Esophagus muscularis mucosa (tissue), 4 donors: ENCODE data around the gene MAST4. TPM values are rescaled to one million over a fixed set of nuclear protein-coding genes. Genes with fewer than 3 reads are reported as not detected.

ENCODE experiments used
- DNase-seq: peaks from one replicate; pipeline ENCODE4 v3.0.0-alpha.2; 2017; ENCODE audit errors: extremely low spot score
- H3K27ac ChIP-seq, 4 donors: fragments of 200-600 bp; sonication (generic); replicated peaks in 1 of 4; 1 replicate in 3 of 4; 2 replicates in 1 of 4; pipeline ENCODE4 v1.5.1; 2016 to 2019; ENCODE audit warnings: mild to moderate bottlenecking in 1 of 4
- H3K27me3 ChIP-seq, 4 donors: fragments of 200-600 bp; sonication (generic); one replicate each; pipeline versions ENCODE4 v1.5.1 to v1.6.0; 2016 to 2019
- H3K36me3 ChIP-seq, 4 donors: fragments of 200-600 bp; sonication (generic); one replicate each; pipeline ENCODE4 v1.5.1; 2016 to 2019
- H3K4me1 ChIP-seq, 4 donors: fragments of 200-600 bp; sonication (generic); one replicate each; pipeline ENCODE4 v1.5.1; 2016 to 2019
- H3K4me3 ChIP-seq, 4 donors: fragments of 200-600 bp; sonication (generic); 1 replicate in 2 of 4; 2 replicates in 2 of 4; pipeline ENCODE4 v1.5.1; 2016 to 2019; ENCODE audit warnings: mild to moderate bottlenecking in 4 of 4, moderate library complexity in 1 of 4
- H3K9me3 ChIP-seq, 4 donors: fragments of 200-600 bp; sonication (generic); 1 replicate in 3 of 4; 2 replicates in 1 of 4; pipeline ENCODE4 v1.5.1; 2016 to 2019
- CTCF ChIP-seq, 3 experiments: fragments of 200-600 bp in 2 of 3; fragments of 450-650 bp in 1 of 3; sonication (generic) in 2 of 3; IDR thresholded peaks; one replicate each; pipeline ENCODE4 v1.5.1; 2017 to 2019; ENCODE audit warnings: antibody characterized with exemption in 3 of 3, mild to moderate bottlenecking in 2 of 3, moderate library complexity in 1 of 3
- EP300 ChIP-seq: sonication (generic); formaldehyde crosslinking; IDR thresholded peaks from one replicate; pipeline ENCODE4 v1.6.1; 2017; ENCODE audit warnings: antibody characterized with exemption
- POLR2A ChIP-seq: fragments of 450-650 bp; IDR thresholded peaks from one replicate; pipeline ENCODE4 v1.6.1; 2017; ENCODE audit warnings: antibody characterized with exemption, moderate library complexity, mild to moderate bottlenecking, low read depth
- POLR2AphosphoS5 ChIP-seq, 2 donors: sonication (generic); formaldehyde crosslinking; IDR thresholded peaks; one replicate each; pipeline ENCODE4 v1.6.1; 2017; ENCODE audit warnings: antibody characterized with exemption in 2 of 2
- WGBS: methylation state at CpG from one replicate; pipeline ENCODE4 v1.1.5; 2018; 5-methylcytosine and 5-hydroxymethylcytosine counted together
- intact Hi-C: fragments of 100-400 bp; cut with DNase I; formaldehyde crosslinking; loops from one replicate; pipeline ENCODE4 v1.15.1; 2023
- total RNA-seq, 4 donors: library from RNA; depleted of rRNA; stranded (reverse); fragments of >200 nt; gene quantifications; one replicate each; pipeline versions ENCODE4 v1.1.0 to v1.2.1, GENCODE V29; 2016

Gene MAST4
- total RNA-seq, 4 donors from 2014 or later = 26.2 to 39.7 (median 35.8) TPM

- DNase-seq = no peak
- Histone ChIP-seq H3K27ac (no peak overlapping the region), H3K4me3 (no peak overlapping the region), H3K36me3 (no peaks in the 10 kb centered on the region), H3K4me1 (peaks cover 0 to 3% (median 0%) of the 10 kb centered on the region in 4 donors), H3K9me3 (no peaks in the 10 kb centered on the region), H3K27me3 (no peaks in the 10 kb centered on the region)
- intact Hi-C loops = no loop called here
- 97% methylated on average over 4 of the region's 4 CpGs for WGBS
- TF ChIP-seq EP300 (no peak), POLR2A (no peak), POLR2AphosphoS5 (IDR thresholded peaks at IDR 0.05) (no peak), CTCF (IDR thresholded peaks at IDR 0.05) (no peak)
Observed at GRCh38 chr5:66969484-66969883, 373.3 kb downstream of the MAST4 start.

GRCh38 chr5:66969963-66970362 lies 373.8 kb downstream of the MAST4 start:
- Histone ChIP-seq H3K9me3 (no peaks in the 10 kb centered on the region), H3K27ac (no peak overlapping the region), H3K4me1 (peaks cover 0 to 3% (median 0%) of the 10 kb centered on the region in 4 donors), H3K36me3 (no peaks in the 10 kb centered on the region), H3K27me3 (no peaks in the 10 kb centered on the region), H3K4me3 (no peak overlapping the region)
- TF ChIP-seq POLR2AphosphoS5 (IDR thresholded peaks at IDR 0.05) = no peak
- TF ChIP-seq POLR2A = no peak
- TF ChIP-seq EP300 = no peak
- TF ChIP-seq CTCF (IDR thresholded peaks at IDR 0.05) = no peak
- intact Hi-C loops = no loop called here
- WGBS = 94% methylated on average over 1 of the region's 2 CpGs
- no peak for DNase-seq

GRCh38 chr5:66972004-66972403 lies 375.8 kb downstream of the MAST4 start:
- H3K9me3 ChIP-seq = no peaks in the 10 kb centered on the region
- no peaks in the 10 kb centered on the region for H3K27me3 ChIP-seq
- H3K4me1 ChIP-seq = peaks cover 0 to 3% (median 0%) of the 10 kb centered on the region in 4 donors
- H3K4me3 ChIP-seq = no peak overlapping the region
- no peak overlapping the region for H3K27ac ChIP-seq
- no peaks in the 10 kb centered on the region for H3K36me3 ChIP-seq
- TF ChIP-seq CTCF (IDR thresholded peaks at IDR 0.05) (no peak), POLR2A (no peak), EP300 (no peak), POLR2AphosphoS5 (IDR thresholded peaks at IDR 0.05) (no peak)
- intact Hi-C loops = no loop called here
- WGBS = 73% methylated on average over 2 of the region's 2 CpGs
- DNase-seq = no peak

GRCh38 chr5:66974256-66974655 lies 378.1 kb downstream of the MAST4 start:
- WGBS = 91% methylated on average over 6 of the region's 6 CpGs
- Histone ChIP-seq H3K27ac (no peak overlapping the region), H3K36me3 (no peaks in the 10 kb centered on the region), H3K9me3 (no peaks in the 10 kb centered on the region), H3K4me1 (peaks cover 0 to 3% (median 0%) of the 10 kb centered on the region in 4 donors), H3K4me3 (no peak overlapping the region), H3K27me3 (no peaks in the 10 kb centered on the region)
- no peak for DNase-seq
- intact Hi-C loops = no loop called here
- TF ChIP-seq EP300 = no peak
- TF ChIP-seq POLR2A = no peak
- TF ChIP-seq POLR2AphosphoS5 (IDR thresholded peaks at IDR 0.05) = no peak
- no peak for TF ChIP-seq CTCF (IDR thresholded peaks at IDR 0.05)

- intact Hi-C loops = no loop called here
- Histone ChIP-seq H3K4me3 (no peak overlapping the region), H3K27me3 (no peaks in the 10 kb centered on the region), H3K9me3 (no peaks in the 10 kb centered on the region), H3K36me3 (no peaks in the 10 kb centered on the region), H3K4me1 (peaks cover 6 to 11% (median 7%) of the 10 kb centered on the region in 4 donors), H3K27ac (no peak overlapping the region)
- no peak for DNase-seq
- TF ChIP-seq CTCF (IDR thresholded peaks at IDR 0.05) = no peak
- 100% methylated on average over 4 of the region's 4 CpGs for WGBS
Observed at GRCh38 chr5:66976108-66976507, 379.9 kb downstream of the MAST4 start.
